GM19463 (cell line): Measurements from ENCODE around the gene RGS10.
"Not testable (repeated sequence)": the region's sequence is repeated elsewhere in the genome, so short reads cannot be mapped to it uniquely, and the experiment has no call there.

Experiments used
- ATAC-seq: cut with Tn5 transposase; IDR thresholded peaks from one replicate; pipeline ENCODE4 v1.9.1; 2021; ENCODE audit warnings: mild to moderate bottlenecking, moderate library complexity; ENCODE audit not compliant: unreplicated experiment

Gene RGS10

DNA sequence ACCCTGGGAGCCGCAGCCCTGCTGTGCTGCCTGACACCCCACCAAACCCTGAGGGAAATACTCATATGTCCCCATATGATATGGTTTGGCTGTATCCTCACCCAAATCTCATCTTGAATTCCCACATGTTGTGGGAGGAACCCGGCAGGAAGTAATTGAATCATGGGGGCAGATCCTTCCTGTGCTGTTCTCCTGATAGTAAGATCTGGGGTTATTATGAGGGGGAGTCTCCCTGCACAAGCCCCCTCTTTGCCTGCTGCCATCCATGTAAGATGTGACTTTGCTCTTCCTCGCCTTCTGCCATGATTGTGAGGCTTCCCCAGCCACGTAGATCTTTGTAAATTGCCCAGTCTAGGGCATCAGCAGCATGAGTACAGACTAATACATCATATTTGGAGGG lies 68.7 kb downstream of the RGS10 start:
- no peak for ATAC-seq

GRCh38 chr10:119470920-119471702 lies 71.4 kb downstream of the RGS10 start:
- no peak for ATAC-seq

DNA sequence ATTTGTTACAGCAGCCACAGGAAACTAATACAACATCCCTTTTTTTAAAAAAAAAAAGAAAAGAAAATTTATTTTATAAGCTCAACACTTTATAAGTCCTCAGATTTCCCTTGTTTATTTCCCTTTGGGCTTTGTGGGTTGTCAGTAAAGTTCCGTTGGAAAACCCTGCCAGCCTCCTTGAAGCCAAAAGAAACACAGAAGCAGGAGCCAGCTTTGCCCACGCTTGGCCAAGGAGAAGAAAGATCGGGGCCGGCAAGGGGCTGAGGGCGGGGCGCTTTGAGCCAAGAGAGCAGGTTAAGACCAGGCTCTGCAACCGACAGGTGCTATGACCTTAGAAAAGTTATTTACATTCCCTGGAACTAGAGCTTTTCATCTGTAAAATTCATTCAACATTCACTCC lies 72.7 kb downstream of the RGS10 start:
- no peak for ATAC-seq

GRCh38 chr10:119469325-119469707 lies 73.2 kb downstream of the RGS10 start:
- ATAC-seq: no peak

GRCh38 chr10:119468542-119469324 lies 73.8 kb downstream of the RGS10 start:
- no peak for ATAC-seq

DNA sequence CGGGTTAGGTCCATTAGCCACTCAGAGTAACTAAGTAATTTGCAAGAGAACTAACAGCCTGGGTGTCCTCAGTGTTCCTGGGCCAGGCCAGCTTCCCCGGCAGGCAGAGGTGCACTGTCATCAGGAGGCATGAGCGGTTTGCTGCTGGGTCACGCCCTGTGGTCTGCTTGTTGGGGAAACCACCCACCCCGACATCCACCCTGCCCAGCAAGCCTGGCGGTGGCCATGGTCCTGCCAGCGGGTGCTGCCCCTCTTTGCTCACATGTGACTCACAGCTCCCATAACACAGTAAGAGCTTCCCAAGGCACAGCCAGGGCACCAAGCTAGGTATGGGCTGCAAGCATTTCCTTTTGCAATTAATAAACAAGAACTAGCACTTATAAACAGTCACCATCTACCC lies 75.9 kb downstream of the RGS10 start:
- ATAC-seq: peak; percentile 70

- no peak for ATAC-seq
These were observed 76.4 kb downstream of the RGS10 start for GRCh38 chr10:119466076-119466475.

DNA sequence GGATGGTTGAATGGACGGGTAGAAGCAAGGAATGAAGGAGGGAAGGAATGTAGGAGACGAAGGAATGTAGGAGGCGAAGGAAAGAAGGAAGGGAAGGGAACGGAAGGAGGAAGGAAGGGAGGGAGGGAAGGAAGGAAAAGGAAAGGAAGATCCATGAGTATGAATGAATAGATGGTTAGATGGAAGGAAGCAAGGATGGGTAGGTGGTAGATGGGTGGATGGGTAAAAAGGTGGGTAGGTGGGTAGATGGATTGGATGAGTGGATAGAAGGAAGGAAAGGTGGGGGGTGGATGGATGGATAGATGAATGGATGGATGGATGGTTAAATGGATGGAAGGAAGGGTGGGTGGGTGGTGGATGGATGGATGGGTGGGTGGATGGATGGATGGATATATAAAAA lies 77.4 kb downstream of the RGS10 start:
- no peak for ATAC-seq

DNA sequence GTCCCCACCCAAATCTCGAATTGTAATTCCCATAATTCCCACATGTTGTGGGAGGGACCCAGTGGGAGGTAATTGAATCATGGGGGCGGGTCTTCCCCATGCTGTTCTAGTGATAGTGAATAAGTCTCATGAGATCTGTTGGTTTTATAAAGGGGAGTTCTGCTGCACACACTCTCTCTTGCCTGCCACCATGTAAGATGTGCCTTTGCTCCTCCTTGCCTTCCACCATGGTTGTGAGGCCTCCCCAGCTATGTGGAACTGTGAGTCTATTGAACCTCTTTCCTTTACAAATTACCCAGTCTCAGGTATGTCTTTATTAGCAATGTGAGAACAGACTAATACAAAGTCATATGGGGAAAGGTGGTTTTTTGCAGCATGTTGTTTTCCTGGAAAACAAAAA lies 79.3 kb downstream of the RGS10 start:
- not testable (repeated sequence) for ATAC-seq

- no peak for ATAC-seq
These were observed 79.7 kb downstream of the RGS10 start for GRCh38 chr10:119462773-119463172.

- peak; percentile 59 for ATAC-seq
These were observed 80.6 kb downstream of the RGS10 start for GRCh38 chr10:119461923-119462322.

DNA sequence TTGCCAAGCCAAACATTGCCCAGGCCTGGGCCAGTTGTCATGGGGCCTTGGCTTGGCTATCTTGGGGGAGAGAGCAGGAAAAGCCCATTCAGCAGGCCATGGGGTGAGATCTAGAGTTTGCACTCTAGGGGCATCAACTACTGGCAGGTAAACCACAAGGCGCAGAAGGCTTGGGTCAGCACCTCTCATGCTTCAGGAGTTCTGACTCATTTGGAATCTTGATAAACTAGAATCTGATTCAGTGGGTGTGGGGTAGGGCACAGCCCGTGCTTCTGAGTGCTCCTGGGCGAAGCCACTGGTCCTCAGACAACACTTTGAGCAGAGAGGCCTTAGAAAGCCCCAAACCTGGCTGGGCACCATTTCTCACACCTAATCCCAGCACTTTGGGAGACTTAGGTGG lies 81.1 kb downstream of the RGS10 start:
- ATAC-seq: peak; percentile 77

- no peak for ATAC-seq
These were observed 81.9 kb downstream of the RGS10 start for GRCh38 chr10:119460369-119461195.

GRCh38 chr10:119459681-119460340 lies 82.7 kb downstream of the RGS10 start:
- no peak for ATAC-seq

- ATAC-seq: no peak
These were observed 84.4 kb downstream of the RGS10 start for GRCh38 chr10:119457966-119458766.

DNA sequence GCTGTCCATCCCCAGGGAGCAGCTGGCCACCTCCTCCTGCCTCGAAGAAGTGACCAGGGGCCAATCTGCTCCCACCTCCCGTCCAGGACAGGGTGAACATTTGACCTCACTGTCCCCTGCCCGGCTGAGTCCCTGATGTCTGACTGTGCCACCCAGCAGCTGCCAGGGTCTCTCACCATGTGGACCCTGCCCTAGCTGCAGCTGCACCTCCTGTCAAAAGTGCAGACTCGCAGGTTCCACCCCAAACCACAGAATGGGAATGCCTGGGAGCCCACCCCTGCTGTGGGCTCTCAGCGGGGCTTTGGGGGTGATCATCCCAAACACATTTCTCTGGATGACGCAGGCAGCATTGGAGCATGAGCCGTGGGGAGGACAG lies 86.1 kb downstream of the RGS10 start:
- no peak for ATAC-seq

DNA sequence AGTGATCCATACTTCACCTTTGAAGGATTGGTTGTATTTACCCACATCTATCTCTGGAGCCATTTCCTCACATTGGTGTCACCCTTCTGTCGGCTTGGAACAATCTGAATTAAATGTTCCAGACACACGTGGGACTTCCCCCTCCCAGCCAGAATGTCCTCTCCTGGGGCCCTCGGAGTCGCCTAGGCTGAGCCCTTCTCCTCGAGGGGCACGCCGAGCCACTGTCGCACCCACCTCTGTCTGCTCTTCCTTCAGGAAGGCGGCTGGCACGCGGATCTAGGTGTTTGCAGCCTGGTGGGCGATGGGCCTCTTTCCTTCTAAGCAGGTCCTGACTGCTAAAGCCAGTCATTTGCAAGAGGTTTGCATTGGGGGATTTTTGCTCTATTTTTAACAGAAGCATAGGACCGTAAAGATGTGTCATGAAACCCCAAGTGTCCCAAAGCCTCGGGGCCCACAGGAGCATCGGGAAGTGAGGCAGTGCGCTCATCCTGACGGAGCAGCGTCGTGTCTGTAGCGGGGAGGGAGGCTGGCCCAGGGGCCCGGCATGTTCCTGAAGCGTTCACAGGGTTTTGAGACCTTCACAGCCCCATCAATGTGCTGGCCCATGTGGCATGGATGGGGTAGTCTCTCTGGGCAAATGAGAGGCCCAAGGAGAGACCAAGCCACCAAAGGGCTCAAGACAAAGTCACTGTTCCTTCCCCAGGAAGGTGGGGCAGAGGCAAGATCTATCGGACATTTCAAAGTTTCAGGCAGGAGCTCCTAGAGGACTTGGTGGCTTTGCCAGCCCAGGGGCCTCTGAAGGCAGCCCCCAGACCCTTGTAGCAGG lies 86.7 kb downstream of the RGS10 start:
- peak; percentile 54 for ATAC-seq

DNA sequence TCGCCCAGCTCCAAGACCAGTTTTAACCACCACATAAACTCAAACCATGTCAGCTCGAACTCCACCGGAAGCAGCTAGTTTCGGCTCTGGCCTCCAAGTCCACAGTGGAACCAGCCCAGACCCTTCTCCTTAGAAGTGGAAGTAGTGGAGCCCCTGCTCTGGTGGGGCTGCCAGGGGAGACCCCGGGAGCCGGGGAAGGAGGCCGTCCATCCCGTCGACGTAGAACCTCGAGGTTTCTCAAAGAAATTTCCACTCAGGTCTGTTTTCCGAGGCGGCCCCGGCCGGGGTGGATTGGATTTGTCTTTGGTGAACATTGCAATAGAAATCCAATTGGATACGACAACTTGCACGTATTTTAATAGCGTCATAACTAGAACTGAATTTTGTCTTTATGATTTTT lies 87.5 kb downstream of the RGS10 start:
- no peak for ATAC-seq

DNA sequence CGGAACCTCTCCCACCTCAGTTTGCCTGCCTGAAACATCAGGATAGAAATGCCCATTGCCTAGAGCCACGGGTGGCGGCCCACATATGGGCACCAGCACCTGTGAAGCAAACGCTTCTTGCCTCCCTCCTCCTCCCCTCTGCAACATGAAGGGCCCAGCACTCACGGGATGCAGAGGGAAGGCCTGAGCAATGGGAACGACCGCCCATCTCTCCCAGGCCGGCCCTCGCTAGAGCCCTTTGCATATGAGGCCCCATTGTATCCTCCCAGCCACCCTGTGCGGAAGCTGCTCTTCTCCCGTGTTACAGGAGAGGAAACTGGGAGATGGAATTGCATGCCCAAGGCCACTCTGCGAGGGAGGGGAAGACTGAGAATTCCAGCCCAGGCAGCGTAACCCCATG lies 88.2 kb downstream of the RGS10 start:
- no peak for ATAC-seq
